ENCODE data around the gene FOXB2.
"Not testable (repeated sequence)": the region's sequence is repeated elsewhere in the genome, so short reads cannot be mapped to it uniquely, and the experiment has no call there.

FOXB2 gene

GRCh38 chr9:77019236-77019925, at the start of gene FOXB2:
Gene FOXB2 (plus strand): TSS chr9:77019655. CDS start chr9:77019655, 0 bp downstream.
- DNase-seq, result peak; percentile 23

- DNase-seq, result no peak
Observed at GRCh38 chr9:76969716-76970115, 49.7 kb upstream of the FOXB2 start.

GRCh38 chr9:76978831-76979230, 40.6 kb upstream of the FOXB2 start:
- not testable (repeated sequence) for DNase-seq

- no peak for DNase-seq
Observed at GRCh38 chr9:76980566-76980965, 38.9 kb upstream of the FOXB2 start.

- DNase-seq, result no peak
Observed at GRCh38 chr9:76984486-76984885, 35.0 kb upstream of the FOXB2 start.

- DNase-seq, result no peak
Observed at GRCh38 chr9:76985581-76985980, 33.9 kb upstream of the FOXB2 start.

- no peak for DNase-seq
Observed at GRCh38 chr9:76987594-76988200, 31.8 kb upstream of the FOXB2 start.

- DNase-seq, result no peak
Observed at GRCh38 chr9:76988941-76989340, 30.5 kb upstream of the FOXB2 start.

- no peak for DNase-seq
Observed at GRCh38 chr9:76989501-76989900, 30.0 kb upstream of the FOXB2 start.

GRCh38 chr9:76996700-76997099, 22.8 kb upstream of the FOXB2 start:
- peak; percentile 49 for DNase-seq

- DNase-seq, result no peak
Observed at GRCh38 chr9:76999261-76999660, 20.2 kb upstream of the FOXB2 start.

GRCh38 chr9:77000330-77000729, 19.1 kb upstream of the FOXB2 start:
- DNase-seq, result no peak

GRCh38 chr9:77003366-77003765, 16.1 kb upstream of the FOXB2 start:
- DNase-seq, result no peak

GRCh38 chr9:77005216-77005615, 14.2 kb upstream of the FOXB2 start:
- DNase-seq, result no peak

GRCh38 chr9:77010527-77010926, 8.9 kb upstream of the FOXB2 start:
- peak; percentile 13 for DNase-seq

GRCh38 chr9:77011973-77012821, 7.3 kb upstream of the FOXB2 start:
- peak; percentile 77 for DNase-seq

- DNase-seq, result no peak
Observed at GRCh38 chr9:77013206-77013931, 6.1 kb upstream of the FOXB2 start.

GRCh38 chr9:77013932-77014596, 5.4 kb upstream of the FOXB2 start:
- peak; percentile 12 for DNase-seq

- peak; percentile 32 for DNase-seq
Observed at GRCh38 chr9:77014597-77015263, 4.7 kb upstream of the FOXB2 start.

GRCh38 chr9:77015327-77016048, 4.0 kb upstream of the FOXB2 start:
- DNase-seq, result peak; percentile 18

- DNase-seq, result no peak
Observed at GRCh38 chr9:77016121-77016525, 3.3 kb upstream of the FOXB2 start.

Data from 8988T (cell line).